ENCODE data around the gene MTFR1L. TPM values are rescaled to one million over a fixed set of nuclear protein-coding genes. Genes with fewer than 3 reads are reported as not detected.

The MTFR1L gene
- polyA plus RNA-seq, 1 donor from 2014 or later = 115 TPM

GRCh38 chr1:25798666-25799351, 20.9 kb upstream of the MTFR1L start:
- H3K27me3 ChIP-seq (ENCODE audit: insufficient read depth, low read depth, low read length) = no peaks in the 10 kb centered on the region
- no peaks in the 10 kb centered on the region for H3F3A ChIP-seq (ENCODE audit: insufficient read depth, low read length, poor library complexity, severe bottlenecking)
- H3K4me2 ChIP-seq (ENCODE audit: low read length) = no peak overlapping the region
- H3K9me3 ChIP-seq (ENCODE audit: low read length) = no peaks in the 10 kb centered on the region
- H3K4me3 ChIP-seq (ENCODE audit: low read length) = no peak overlapping the region
- H3K27ac ChIP-seq (ENCODE audit: low read length) = no peak overlapping the region
- TF ChIP-seq POLR2AphosphoS5 (IDR thresholded peaks at IDR 0.05) = no peak
- TF ChIP-seq EZH2 (IDR thresholded peaks at IDR 0.05; ENCODE audit: borderline replicate concordance, insufficient read depth, low read length, poor library complexity, severe bottlenecking) = no peak
- TF ChIP-seq EP300 (conservative IDR thresholded peaks at IDR 0.05; ENCODE audit: poor library complexity, severe bottlenecking) = no peak
- TF ChIP-seq, protein P1, sequence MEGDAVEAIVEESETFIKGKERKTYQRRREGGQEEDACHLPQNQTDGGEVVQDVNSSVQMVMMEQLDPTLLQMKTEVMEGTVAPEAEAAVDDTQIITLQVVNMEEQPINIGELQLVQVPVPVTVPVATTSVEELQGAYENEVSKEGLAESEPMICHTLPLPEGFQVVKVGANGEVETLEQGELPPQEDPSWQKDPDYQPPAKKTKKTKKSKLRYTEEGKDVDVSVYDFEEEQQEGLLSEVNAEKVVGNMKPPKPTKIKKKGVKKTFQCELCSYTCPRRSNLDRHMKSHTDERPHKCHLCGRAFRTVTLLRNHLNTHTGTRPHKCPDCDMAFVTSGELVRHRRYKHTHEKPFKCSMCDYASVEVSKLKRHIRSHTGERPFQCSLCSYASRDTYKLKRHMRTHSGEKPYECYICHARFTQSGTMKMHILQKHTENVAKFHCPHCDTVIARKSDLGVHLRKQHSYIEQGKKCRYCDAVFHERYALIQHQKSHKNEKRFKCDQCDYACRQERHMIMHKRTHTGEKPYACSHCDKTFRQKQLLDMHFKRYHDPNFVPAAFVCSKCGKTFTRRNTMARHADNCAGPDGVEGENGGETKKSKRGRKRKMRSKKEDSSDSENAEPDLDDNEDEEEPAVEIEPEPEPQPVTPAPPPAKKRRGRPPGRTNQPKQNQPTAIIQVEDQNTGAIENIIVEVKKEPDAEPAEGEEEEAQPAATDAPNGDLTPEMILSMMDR (IDR thresholded peaks at IDR 0.05; ENCODE audit: poor library complexity, severe bottlenecking) = no peak
- TF ChIP-seq RAD21 (conservative IDR thresholded peaks at IDR 0.05) = no peak
- no peak for TF ChIP-seq TAF1 (IDR thresholded peaks at IDR 0.05; ENCODE audit: low read depth)
- TF ChIP-seq MXI1 (conservative IDR thresholded peaks at IDR 0.05; ENCODE audit: poor library complexity, severe bottlenecking) = no peak
- TF ChIP-seq SMC3 (conservative IDR thresholded peaks at IDR 0.05; ENCODE audit: poor library complexity) = no peak
- TF ChIP-seq REST (IDR thresholded peaks at IDR 0.05; ENCODE audit: borderline replicate concordance) = no peak
- no peaks in the 10 kb centered on the region for H3K9me2 ChIP-seq (ENCODE audit: insufficient read depth, low read length)
- no peak overlapping the region for H3K9ac ChIP-seq (ENCODE audit: low read length)
- no peaks in the 10 kb centered on the region for H3K79me2 ChIP-seq (replicated peaks; ENCODE audit: insufficient read depth, low read length)
- H3K36me3 ChIP-seq (ENCODE audit: insufficient read depth, low read length) = no peaks in the 10 kb centered on the region
- no peaks in the 10 kb centered on the region for H4K20me1 ChIP-seq (ENCODE audit: insufficient read depth)
- no peak overlapping the region for H2AFZ ChIP-seq (ENCODE audit: low read depth, low read length)

DNA sequence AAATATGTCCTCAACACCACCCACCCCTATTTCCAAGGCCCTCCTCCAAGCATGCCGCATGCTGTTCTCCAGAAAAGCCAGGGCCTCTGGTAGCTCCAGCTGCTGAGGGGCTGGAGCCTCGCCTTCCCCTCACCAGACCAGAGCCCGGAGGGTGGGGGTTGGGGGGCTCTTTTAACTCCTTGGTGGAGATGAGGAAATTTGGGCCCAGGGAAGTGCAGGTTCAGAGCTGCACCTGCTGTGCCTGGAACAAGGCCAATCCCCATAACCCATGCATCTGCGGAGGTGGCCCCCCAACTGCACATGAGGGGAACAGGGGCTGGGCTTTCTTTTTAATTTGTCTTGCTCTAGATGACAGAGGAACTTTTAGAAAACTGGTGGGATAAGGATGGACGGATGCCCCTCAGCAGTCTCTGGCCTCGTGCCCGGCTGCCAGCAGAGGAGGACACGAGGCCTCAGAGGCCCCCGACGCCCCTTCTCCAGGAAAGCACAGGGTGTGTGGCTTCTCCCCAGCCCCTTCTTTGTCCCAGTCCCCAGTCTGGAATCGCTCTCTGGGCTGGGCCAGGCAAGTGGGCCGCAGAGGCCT, 20.3 kb upstream of the MTFR1L start:
- no peaks in the 10 kb centered on the region for H3F3A ChIP-seq (ENCODE audit: insufficient read depth, low read length, poor library complexity, severe bottlenecking)
- no peaks in the 10 kb centered on the region for H3K79me2 ChIP-seq (replicated peaks; ENCODE audit: insufficient read depth, low read length)
- TF ChIP-seq POLR2AphosphoS5 (IDR thresholded peaks at IDR 0.05) = no peak
- no peak for TF ChIP-seq EZH2 (IDR thresholded peaks at IDR 0.05; ENCODE audit: borderline replicate concordance, insufficient read depth, low read length, poor library complexity, severe bottlenecking)
- TF ChIP-seq, protein P1 (IDR thresholded peaks at IDR 0.05; ENCODE audit: poor library complexity, severe bottlenecking) = no peak
- no peak for TF ChIP-seq SMC3 (conservative IDR thresholded peaks at IDR 0.05; ENCODE audit: poor library complexity)
- no peak for TF ChIP-seq REST (IDR thresholded peaks at IDR 0.05; ENCODE audit: borderline replicate concordance)
- TF ChIP-seq EP300 (conservative IDR thresholded peaks at IDR 0.05; ENCODE audit: poor library complexity, severe bottlenecking) = no peak
- no peak for TF ChIP-seq MXI1 (conservative IDR thresholded peaks at IDR 0.05; ENCODE audit: poor library complexity, severe bottlenecking)
- TF ChIP-seq RAD21 (conservative IDR thresholded peaks at IDR 0.05) = no peak
- TF ChIP-seq TAF1 (IDR thresholded peaks at IDR 0.05; ENCODE audit: low read depth) = no peak
- H3K4me3 ChIP-seq (ENCODE audit: low read length) = peak overlapping the region; percentile 65
- no peaks in the 10 kb centered on the region for H3K9me3 ChIP-seq (ENCODE audit: low read length)
- H3K27ac ChIP-seq (ENCODE audit: low read length) = no peak overlapping the region
- peak overlapping the region; percentile 55 for H3K4me2 ChIP-seq (ENCODE audit: low read length)
- H3K36me3 ChIP-seq (ENCODE audit: insufficient read depth, low read length) = no peaks in the 10 kb centered on the region
- H3K9me2 ChIP-seq (ENCODE audit: insufficient read depth, low read length) = no peaks in the 10 kb centered on the region
- peak overlapping the region; percentile 66 for H3K9ac ChIP-seq (ENCODE audit: low read length)
- peak overlapping the region; percentile 80 for H2AFZ ChIP-seq (ENCODE audit: low read depth, low read length)
- no peaks in the 10 kb centered on the region for H4K20me1 ChIP-seq (ENCODE audit: insufficient read depth)
- no peaks in the 10 kb centered on the region for H3K27me3 ChIP-seq (ENCODE audit: insufficient read depth, low read depth, low read length)

Data from neural cell (in vitro differentiated cells).